NCI-H524 treated with DMSO at 0.1 percent for 48 hours (cell line): ENCODE data around the gene TOR1AIP2.
A peak's percentile ranks its signal among the peaks of the same experiment; 100 is the strongest.
"Not testable (repeated sequence)": the region's sequence is repeated elsewhere in the genome, so short reads cannot be mapped to it uniquely, and the experiment has no call there.

Source experiments
- DNase-seq: peaks from one replicate; lab custom pipeline; 2025; lab: John Stamatoyannopoulos, UW

The TOR1AIP2 gene

GRCh38 chr1:179807291-179807690, 70.3 kb downstream of the TOR1AIP2 start:
- DNase-seq = no peak

- no peak for DNase-seq
Observed at GRCh38 chr1:179806333-179806732, 71.3 kb downstream of the TOR1AIP2 start.

- DNase-seq = no peak
Observed at GRCh38 chr1:179805291-179806195, 72.1 kb downstream of the TOR1AIP2 start.

GRCh38 chr1:179804417-179804816, 73.2 kb downstream of the TOR1AIP2 start:
- not testable (repeated sequence) for DNase-seq

- peak; percentile 15 for DNase-seq
Observed at GRCh38 chr1:179803918-179804317, 73.7 kb downstream of the TOR1AIP2 start.

- DNase-seq = no peak
Observed at GRCh38 chr1:179803104-179803503, 74.5 kb downstream of the TOR1AIP2 start.

DNA sequence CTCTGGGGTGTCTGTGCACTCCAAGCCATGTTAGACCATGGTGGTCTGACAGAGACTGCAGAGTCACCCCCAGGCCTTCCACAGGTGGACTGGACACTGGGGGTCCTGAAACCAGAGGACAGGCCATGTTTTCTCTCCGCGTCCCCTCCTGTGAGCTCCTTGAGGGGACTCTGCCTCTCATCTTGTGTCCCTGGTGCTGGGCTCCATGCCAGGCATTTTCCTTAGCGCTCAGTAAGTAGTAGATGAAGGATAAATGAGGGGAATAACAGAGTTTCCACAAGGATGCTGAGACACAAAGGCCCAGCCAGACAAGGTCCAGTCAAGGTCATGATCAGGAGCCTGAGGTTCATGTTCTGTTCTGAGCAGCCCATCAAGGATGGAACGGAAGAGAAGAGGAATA, 77.1 kb downstream of the TOR1AIP2 start:
- DNase-seq = no peak

DNA sequence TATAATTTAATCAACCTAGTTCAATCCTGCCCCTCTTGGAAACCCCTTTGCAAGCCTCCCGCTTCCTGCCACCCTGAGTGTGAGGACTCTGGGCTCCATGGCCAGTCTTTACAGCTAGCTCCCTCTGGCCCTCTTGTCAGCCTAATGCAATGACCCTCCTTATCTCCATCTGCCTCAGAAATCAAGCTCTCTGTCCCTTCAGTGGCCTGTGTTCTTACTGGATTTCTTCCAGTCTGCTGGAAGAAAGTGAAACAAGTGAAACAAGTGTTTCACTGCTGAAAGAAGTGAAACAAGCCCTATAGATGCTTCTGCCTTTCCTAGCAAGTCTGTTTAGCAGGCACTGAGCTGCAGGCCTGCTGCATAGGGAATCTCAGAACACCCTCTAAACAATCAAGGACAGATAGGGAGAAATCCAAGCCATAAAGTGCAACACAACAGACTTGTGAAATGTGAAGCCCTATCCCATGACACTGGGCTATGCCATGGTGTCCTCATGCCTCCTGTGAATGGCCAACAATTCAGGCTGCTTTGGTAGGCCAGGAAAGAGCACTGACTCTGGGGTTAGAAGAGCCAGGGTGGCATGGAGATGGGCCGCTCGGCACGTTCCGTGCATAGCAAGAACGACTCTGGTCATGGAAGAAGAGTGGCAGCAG, 78.6 kb downstream of the TOR1AIP2 start:
- no peak for DNase-seq

GRCh38 chr1:179798213-179798863, 79.3 kb downstream of the TOR1AIP2 start:
- no peak for DNase-seq

- DNase-seq = no peak
Observed at GRCh38 chr1:179794669-179795068, 82.9 kb downstream of the TOR1AIP2 start.

- no peak for DNase-seq
Observed at GRCh38 chr1:179794146-179794545, 83.5 kb downstream of the TOR1AIP2 start.

DNA sequence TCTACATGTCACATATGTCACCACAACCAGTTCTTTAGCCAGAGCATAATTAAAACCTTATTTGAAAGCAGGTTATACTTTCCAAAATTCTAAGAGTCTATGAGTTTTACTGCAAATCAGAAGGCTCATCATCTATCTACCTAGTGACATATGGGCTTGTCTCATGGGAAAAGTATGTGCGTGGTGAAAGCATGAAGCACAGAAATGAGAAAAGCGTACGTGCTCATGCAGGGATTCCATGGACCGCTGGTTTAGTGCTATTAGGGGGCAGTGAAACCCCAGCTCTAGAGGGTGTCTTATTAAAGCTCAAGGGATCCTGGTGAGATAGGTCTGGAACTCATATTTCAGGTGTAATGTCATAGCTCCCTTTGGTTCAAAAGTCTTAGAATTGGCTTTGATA, 84.3 kb downstream of the TOR1AIP2 start:
- no peak for DNase-seq
